HepG2 (cell line): ENCODE data around the gene B4GALT3. TPM values are rescaled to one million over a fixed set of nuclear protein-coding genes. Genes with fewer than 3 reads are reported as not detected.
A peak's percentile ranks its signal among the peaks of the same experiment; 100 is the strongest.

Source experiments
- AKAP8 ChIP-seq: sonication (generic); formaldehyde crosslinking; IDR thresholded peaks from 2 replicates; pipeline ENCODE4 v1.5.1; 2020; ENCODE audit warnings: mild to moderate bottlenecking, missing genetic modification reagents
- CBFB ChIP-seq: sonication (generic); formaldehyde crosslinking; IDR thresholded peaks from 2 replicates; pipeline ENCODE4 v1.4.0; 2020; ENCODE audit warnings: missing genetic modification reagents
- DRAP1 ChIP-seq: IDR thresholded peaks from 2 replicates; pipeline ENCODE4 v1.6.1; 2016; ENCODE audit warnings: missing genetic modification reagents, missing compliant biosample characterization
- ESRRA ChIP-seq: sonication (generic); formaldehyde crosslinking; IDR thresholded peaks from 2 replicates; pipeline ENCODE4 v1.5.1; 2020; ENCODE audit warnings: mild to moderate bottlenecking, low read depth, missing genetic modification reagents
- GFI1 ChIP-seq: sonication (generic); formaldehyde crosslinking; IDR thresholded peaks from 2 replicates; pipeline ENCODE4 v1.5.0; 2020; ENCODE audit warnings: missing genetic modification reagents, mild to moderate bottlenecking, borderline replicate concordance
- GTF3A ChIP-seq: sonication (generic); formaldehyde crosslinking; conservative IDR thresholded peaks from 2 replicates; pipeline ENCODE4 v1.4.0; 2020; ENCODE audit warnings: mild to moderate bottlenecking, missing genetic modification reagents
- HOXA3 ChIP-seq: sonication (generic); formaldehyde crosslinking; IDR thresholded peaks from 2 replicates; pipeline ENCODE4 v1.5.0; 2020; ENCODE audit warnings: missing genetic modification reagents
- HOXD1 ChIP-seq: sonication (generic); formaldehyde crosslinking; IDR thresholded peaks from 2 replicates; pipeline ENCODE4 v1.5.0; 2020; ENCODE audit warnings: missing genetic modification reagents
- MED8 ChIP-seq: sonication (generic); formaldehyde crosslinking; IDR thresholded peaks from 2 replicates; pipeline ENCODE4 v1.8.1; 2023; ENCODE audit warnings: mild to moderate bottlenecking, missing genetic modification reagents; ENCODE audit not compliant: insufficient replicate concordance
- NR2F6 ChIP-seq, 2 experiments: IDR thresholded peaks; 2 replicates each; pipeline ENCODE4 v1.6.1; 2016; ENCODE audit warnings: antibody characterized with exemption in 1 of 2, mild to moderate bottlenecking in 1 of 2
- PAXIP1 ChIP-seq: sonication (generic); formaldehyde crosslinking; conservative IDR thresholded peaks from 2 replicates; pipeline ENCODE4 v1.4.0; 2020; ENCODE audit warnings: mild to moderate bottlenecking, missing genetic modification reagents, moderate library complexity
- PLSCR1 ChIP-seq: sonication (generic); formaldehyde crosslinking; IDR thresholded peaks from 2 replicates; pipeline ENCODE4 v1.5.0; 2020; ENCODE audit warnings: missing genetic modification reagents, mild to moderate bottlenecking, borderline replicate concordance
- TCF12 ChIP-seq, 2 experiments: fragments of 450-650 bp in 1 of 2; sonication (generic) in 1 of 2; formaldehyde crosslinking in 1 of 2; IDR thresholded peaks; 2 replicates each; pipeline versions ENCODE4 v1.6.1 to v1.8.0; 2017 to 2022; ENCODE audit warnings: antibody characterized with exemption in 1 of 2, mild to moderate bottlenecking in 1 of 2, missing genetic modification reagents in 1 of 2, moderate library complexity in 1 of 2
- TMF1 ChIP-seq: sonication (generic); formaldehyde crosslinking; IDR thresholded peaks from 2 replicates; pipeline ENCODE4 v1.8.1; 2022; ENCODE audit warnings: low read depth, missing genetic modification reagents
- ZBTB42 ChIP-seq: sonication (generic); formaldehyde crosslinking; IDR thresholded peaks from 2 replicates; pipeline ENCODE4 v1.5.0; 2020; ENCODE audit warnings: mild to moderate bottlenecking, missing genetic modification reagents
- ZFP91 ChIP-seq: sonication (generic); formaldehyde crosslinking; IDR thresholded peaks from 2 replicates; pipeline ENCODE4 v1.9.0; 2022; ENCODE audit warnings: missing genetic modification reagents, mild to moderate bottlenecking, borderline replicate concordance
- ZNF329 ChIP-seq: sonication (generic); formaldehyde crosslinking; IDR thresholded peaks from 2 replicates; pipeline ENCODE4 v1.9.0; 2021; ENCODE audit warnings: low read depth, mild to moderate bottlenecking, missing genetic modification reagents
- ZNF354B ChIP-seq: sonication (generic); formaldehyde crosslinking; IDR thresholded peaks from 2 replicates; pipeline ENCODE4 v1.8.0; 2022; ENCODE audit warnings: mild to moderate bottlenecking, missing genetic modification reagents
- ZNF629 ChIP-seq: sonication (generic); formaldehyde crosslinking; conservative IDR thresholded peaks from 2 replicates; pipeline ENCODE4 v1.5.0; 2020; ENCODE audit warnings: missing genetic modification reagents
- ZNF747 ChIP-seq: sonication (generic); formaldehyde crosslinking; IDR thresholded peaks from 2 replicates; pipeline ENCODE4 v1.8.1; 2023; ENCODE audit warnings: missing genetic modification reagents, mild to moderate bottlenecking, borderline replicate concordance
- ZNF761 ChIP-seq: sonication (generic); formaldehyde crosslinking; conservative IDR thresholded peaks from 2 replicates; pipeline ENCODE4 v1.4.0; 2020; ENCODE audit warnings: mild to moderate bottlenecking, missing genetic modification reagents
- ZNF841 ChIP-seq: sonication (generic); formaldehyde crosslinking; IDR thresholded peaks from 2 replicates; pipeline ENCODE4 v1.8.1; 2023; ENCODE audit warnings: missing genetic modification reagents, borderline replicate concordance
- ZNF878 ChIP-seq: sonication (generic); formaldehyde crosslinking; IDR thresholded peaks from 2 replicates; pipeline ENCODE4 v1.8.1; 2023; ENCODE audit warnings: mild to moderate bottlenecking, missing genetic modification reagents, moderate library complexity
- polyA plus RNA-seq, 8 experiments: library from polyadenylated mRNA; depleted of rRNA in 3 of 8; stranded (reverse) in 7 of 8; unstranded in 1 of 8; fragments of >200 nt; fragmentation: Illumina TruSeq in 4 of 8; extraction: Trizol in 4 of 8; gene quantifications; 2 replicates each; pipeline versions ENCODE4 v1.2.1 to v1.2.3, GENCODE V29; 2011 to 2016; ENCODE audit warnings: low read depth in 4 of 8, missing spikeins in 1 of 8, mixed read lengths in 1 of 8; ENCODE audit not compliant: insufficient read depth in 1 of 8
- total RNA-seq, 5 experiments: library from RNA; depleted of rRNA; stranded (reverse); fragments of >200 nt; fragmentation: Illumina TruSeq; extraction: Trizol; gene quantifications; 2 replicates each; pipeline ENCODE4 v1.2.3, GENCODE V29; 2016; ENCODE audit warnings: low read depth in 1 of 5

B4GALT3 gene
- total and polyA plus RNA-seq, 2 of the 13 experiments (the other 11 are each of a cell fraction or from before 2014, with no cell fraction given) = 35.6 to 40.4 TPM

GRCh38 chr1:161222175-161223019, 45.1 kb upstream of the B4GALT3 start (continued):
- TF ChIP-seq ZNF354B (CRISPR knock-in tag) (no peak), AKAP8 (CRISPR knock-in tag) (peak; percentile 73; the same call in 1 of the 2 replicates), ZNF841 (CRISPR knock-in tag) (no peak), PAXIP1 (CRISPR knock-in tag) (no peak), TMF1 (CRISPR knock-in tag) (no peak), CBFB (CRISPR knock-in tag) (no peak), ZNF747 (0 out of 2 replicates have a peak, but pooled peaks have one; percentile 27), ZFP91 (peak; percentile 11; the same call in 1 of the 2 replicates), PLSCR1 (CRISPR knock-in tag) (no peak), ZNF878 (CRISPR knock-in tag) (no peak), ZBTB42 (0 out of 2 replicates have a peak, but pooled peaks have one; percentile 17), MED8 (CRISPR knock-in tag) (peak; percentile 44), ZNF629 (CRISPR knock-in tag) (no peak), HOXD1 (CRISPR knock-in tag) (0 out of 2 replicates have a peak, but pooled peaks have one; percentile 23), DRAP1 (CRISPR knock-in tag) (no peak), HOXA3 (peak; percentile 5; the same call in 1 of the 2 replicates), GTF3A (CRISPR knock-in tag) (no peak), ZNF329 (peak; percentile 38; the same call in 1 of the 2 replicates), ESRRA (CRISPR knock-in tag) (no peak), NR2F6 (IDR thresholded peaks at IDR 0.05) (no peak; the same call in 1 of the 2 replicates), NR2F6 (CRISPR knock-in tag; IDR thresholded peaks at IDR 0.05) (no peak), TCF12 (IDR thresholded peaks at IDR 0.05) (no peak), TCF12 (CRISPR knock-in tag; IDR thresholded peaks at IDR 0.05) (0 out of 2 replicates have a peak, but pooled peaks have one; percentile 25), ZNF761 (CRISPR knock-in tag) (no peak; the same call in 1 of the 2 replicates), GFI1 (CRISPR knock-in tag) (no peak; the same call in 1 of the 2 replicates)
